ENCODE data around the gene FOXS1.

DNA sequence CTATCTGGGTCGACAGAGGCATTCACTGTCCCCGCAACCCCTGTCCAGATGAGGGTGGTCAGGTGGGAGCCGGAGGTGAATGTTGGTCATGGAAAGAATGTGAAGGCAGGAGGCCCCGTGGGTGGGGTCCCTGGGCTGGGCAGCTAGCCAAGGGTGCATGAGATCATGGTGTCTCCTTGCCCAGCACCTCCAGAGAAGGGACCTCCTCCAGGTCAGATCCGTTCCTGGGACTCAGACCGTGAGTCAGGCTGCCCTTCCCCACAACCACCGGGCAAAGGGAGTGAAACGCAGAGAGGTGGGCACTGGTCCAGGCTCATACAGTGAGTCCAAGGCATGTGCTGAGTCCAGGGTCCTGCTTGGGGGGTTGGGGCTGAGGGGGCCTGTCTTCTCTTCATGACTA is 3.5 kb downstream of the FOXS1 start:
- TF ChIP-seq, protein P1, sequence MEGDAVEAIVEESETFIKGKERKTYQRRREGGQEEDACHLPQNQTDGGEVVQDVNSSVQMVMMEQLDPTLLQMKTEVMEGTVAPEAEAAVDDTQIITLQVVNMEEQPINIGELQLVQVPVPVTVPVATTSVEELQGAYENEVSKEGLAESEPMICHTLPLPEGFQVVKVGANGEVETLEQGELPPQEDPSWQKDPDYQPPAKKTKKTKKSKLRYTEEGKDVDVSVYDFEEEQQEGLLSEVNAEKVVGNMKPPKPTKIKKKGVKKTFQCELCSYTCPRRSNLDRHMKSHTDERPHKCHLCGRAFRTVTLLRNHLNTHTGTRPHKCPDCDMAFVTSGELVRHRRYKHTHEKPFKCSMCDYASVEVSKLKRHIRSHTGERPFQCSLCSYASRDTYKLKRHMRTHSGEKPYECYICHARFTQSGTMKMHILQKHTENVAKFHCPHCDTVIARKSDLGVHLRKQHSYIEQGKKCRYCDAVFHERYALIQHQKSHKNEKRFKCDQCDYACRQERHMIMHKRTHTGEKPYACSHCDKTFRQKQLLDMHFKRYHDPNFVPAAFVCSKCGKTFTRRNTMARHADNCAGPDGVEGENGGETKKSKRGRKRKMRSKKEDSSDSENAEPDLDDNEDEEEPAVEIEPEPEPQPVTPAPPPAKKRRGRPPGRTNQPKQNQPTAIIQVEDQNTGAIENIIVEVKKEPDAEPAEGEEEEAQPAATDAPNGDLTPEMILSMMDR (IDR thresholded peaks at IDR 0.05; ENCODE audit: poor library complexity): no peak
- TF ChIP-seq EZH2 (IDR thresholded peaks at IDR 0.05; ENCODE audit: borderline replicate concordance) (no peak), EZH2phosphoT487 (IDR thresholded peaks at IDR 0.05; ENCODE audit: low read depth, severe bottlenecking, unreplicated experiment) (no peak)
